OCI-M1 (cell line): ENCODE measurements around the gene CHST13.

Experiments
- DNase-seq: peaks from one replicate; lab custom pipeline; 2025; lab: John Stamatoyannopoulos, UW

CHST13 gene

DNA sequence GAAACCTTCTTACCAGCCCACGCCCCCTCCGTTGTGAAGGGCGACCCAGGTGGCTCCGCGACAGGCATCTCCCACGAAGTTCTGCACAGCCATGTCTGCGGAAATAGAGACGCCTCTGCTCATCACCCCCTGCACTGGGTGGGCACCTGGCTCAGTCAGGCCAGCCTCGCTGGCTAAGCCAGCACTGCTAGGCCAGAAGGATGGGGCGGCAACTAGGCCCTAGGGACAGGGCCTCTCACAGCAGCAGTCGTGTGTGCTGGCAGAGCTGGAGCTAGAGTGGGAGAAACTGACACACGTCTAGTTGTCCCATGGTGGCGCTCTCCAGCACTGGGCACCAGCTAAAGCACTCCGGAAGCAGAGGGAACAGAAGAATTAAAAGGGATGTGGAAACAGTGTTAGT is 35.8 kb upstream of the CHST13 start:
- DNase-seq = peak; percentile 10

DNA sequence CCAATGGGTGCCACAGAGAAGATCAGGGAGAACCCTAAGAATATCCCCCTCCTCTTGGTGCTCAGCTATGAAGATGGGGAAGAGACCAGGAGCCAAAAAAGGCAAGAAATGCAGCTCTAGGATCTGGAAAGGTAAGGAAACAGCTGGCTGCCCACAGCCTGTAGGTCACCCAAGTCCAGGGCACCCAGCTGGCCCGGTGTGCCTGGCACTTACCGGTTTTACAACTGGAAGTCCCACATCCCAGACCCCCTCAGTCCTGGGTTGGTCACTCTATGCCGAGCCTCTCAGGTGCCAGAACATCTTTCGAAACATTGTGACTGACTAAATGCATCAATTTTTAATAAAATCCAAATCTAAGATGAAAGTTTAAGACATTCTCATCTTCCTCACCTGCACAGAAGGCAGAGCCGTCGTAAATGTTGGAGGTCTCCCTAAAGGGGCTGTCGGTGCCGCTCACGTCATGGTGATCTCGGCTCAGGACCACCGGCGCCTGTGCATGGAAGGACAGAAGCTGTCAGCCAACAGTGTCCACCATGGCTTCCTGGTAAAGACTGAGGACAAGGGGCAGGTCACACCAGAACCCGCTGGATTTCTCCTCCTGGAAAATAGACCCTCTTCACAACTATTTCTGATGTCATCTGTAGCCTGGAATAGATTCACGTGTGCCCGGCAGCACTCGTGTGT is 34.9 kb upstream of the CHST13 start:
- DNase-seq = no peak

DNA sequence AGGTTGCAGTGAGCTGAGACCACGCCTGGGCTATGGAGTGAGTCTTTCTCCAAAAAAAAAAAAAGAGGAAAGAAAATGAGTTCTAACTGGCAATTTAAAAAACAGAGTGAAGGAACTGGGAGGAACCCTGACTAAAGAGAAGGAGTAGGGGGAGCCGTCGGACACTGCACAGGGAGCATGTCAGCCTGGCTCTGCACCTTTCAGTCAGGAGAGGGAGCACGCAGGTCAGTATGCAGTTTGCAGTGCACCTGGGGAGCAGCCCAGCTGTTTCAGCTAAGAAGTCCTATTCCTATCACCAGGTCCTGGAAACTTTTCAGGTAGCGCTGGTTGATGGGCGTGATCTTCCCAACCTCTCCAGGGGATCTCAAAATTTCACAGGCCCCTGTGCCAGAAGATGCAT is 33.3 kb upstream of the CHST13 start:
- no peak for DNase-seq

DNA sequence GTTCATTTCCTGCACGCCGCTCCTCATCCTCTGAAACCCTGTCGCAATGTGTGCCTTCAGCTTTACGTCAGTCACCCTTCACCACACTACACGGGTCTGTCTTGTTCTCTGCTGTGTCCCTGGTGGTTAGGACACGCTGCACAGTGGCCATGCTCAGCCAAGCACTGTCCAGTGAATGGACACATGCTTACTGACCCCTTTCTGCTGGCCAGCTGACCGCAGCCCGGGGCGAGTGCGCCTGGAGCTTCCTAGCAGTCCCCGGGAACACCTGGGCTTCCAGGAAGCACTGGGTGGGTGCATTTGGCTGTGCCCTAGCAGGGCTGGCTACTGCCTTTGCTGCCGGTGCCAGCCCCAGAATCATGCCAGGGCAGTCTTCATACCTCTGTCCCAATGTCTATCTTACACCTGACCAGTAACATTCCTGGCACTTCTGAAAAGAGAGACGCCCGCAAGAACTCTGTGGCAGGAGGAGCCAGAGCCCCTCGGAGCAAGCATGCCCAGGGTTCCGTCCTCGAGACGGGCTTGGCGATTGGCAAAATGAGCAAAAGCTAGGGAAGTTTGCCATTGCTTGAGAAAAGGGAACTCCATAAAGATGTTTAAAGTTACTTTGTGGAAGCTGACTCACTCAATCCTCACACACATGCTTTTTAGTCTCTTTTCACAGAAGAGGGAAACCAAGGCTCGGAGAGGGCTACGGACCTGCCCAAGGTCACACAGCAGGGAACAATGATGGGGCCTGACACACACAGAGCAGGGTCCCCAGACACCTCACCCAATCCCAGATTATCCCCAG is 32.5 kb upstream of the CHST13 start:
- DNase-seq = no peak

DNA sequence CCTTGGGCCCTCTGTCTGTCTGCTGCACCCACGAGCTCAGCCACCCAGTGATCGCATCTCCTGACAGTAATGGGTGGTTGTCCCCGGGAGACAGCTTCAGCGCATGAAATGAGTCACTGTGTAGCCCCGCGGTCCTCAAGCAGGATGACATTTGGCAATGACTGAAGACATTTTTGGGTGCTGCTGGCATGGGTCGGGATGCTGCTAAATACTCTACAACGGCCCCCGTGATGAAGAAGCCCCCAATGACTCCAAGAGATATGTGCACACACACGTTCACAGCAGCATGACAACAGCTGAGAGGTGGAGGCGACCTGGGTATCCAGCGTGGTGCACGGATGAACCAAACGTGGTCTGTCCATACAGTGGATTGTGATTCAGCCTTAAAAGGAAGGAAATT is 30.9 kb upstream of the CHST13 start:
- no peak for DNase-seq

DNA sequence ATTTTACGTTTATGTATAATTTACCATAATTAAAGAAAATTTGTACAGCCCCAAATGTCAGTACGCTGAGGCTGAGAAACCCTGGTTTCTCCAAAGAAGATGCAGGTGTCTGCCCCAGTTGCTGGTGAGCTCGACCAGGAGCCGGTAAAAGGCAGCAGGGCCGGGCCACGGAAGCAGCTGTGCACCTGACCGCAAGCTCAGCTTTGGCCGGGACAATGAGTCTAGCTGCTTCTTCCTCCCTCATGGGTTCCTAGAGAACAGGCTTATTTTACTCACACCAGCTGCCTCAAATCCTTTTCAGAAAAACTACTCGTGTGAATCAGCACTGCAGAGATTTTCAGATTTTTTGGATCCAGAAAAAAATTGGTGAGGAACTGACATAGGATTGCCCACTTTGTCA is 30.2 kb upstream of the CHST13 start:
- DNase-seq = no peak

DNA sequence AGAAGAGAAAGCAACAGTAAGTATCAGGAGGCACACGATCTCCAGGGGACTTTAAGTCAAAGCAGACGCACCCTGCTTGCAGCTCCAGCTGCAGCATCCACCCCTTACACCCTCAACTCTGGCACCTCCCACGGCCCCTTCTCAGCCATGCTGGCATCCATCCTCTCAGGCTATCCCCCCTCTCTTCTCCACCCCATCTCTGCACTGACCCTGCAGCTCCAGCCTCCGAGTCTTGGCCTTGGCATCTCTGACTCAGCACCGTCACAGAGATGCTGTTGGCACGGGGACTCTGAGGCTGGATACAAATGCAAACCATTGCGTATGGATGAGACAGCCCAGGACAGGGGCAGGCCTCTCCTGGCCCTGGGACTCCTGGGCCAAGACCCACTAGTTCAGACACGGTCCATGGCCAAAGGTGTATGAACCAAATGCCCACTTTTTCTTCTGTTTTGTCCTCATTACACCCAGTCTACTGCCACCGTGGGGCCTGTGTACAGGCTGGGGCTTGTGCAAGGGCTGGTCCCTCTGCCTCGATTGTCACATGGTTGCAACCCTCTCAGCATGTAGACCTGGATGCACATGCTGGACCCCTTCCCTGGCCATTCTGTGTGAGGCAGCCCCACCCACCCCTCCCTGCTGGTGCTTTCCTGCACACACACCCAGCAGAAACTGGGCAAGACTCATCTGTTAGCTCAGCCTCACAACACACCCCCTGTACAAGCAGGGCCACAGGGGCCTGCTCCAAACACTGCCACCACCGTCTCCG is 29.6 kb upstream of the CHST13 start:
- no peak for DNase-seq

DNA sequence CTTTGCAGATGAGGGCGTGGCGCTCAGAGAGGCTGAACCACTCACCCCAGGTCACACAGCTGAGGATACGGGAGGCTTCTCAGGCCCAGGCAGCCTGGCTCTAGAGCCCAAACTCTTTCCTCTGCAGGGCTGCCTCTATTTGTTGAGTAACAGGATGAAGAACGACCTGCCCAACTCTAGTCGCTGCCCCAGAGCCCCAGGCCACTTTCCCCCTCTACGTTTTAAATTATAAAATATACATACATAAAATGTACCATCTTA is 29.1 kb upstream of the CHST13 start:
- no peak for DNase-seq

DNA sequence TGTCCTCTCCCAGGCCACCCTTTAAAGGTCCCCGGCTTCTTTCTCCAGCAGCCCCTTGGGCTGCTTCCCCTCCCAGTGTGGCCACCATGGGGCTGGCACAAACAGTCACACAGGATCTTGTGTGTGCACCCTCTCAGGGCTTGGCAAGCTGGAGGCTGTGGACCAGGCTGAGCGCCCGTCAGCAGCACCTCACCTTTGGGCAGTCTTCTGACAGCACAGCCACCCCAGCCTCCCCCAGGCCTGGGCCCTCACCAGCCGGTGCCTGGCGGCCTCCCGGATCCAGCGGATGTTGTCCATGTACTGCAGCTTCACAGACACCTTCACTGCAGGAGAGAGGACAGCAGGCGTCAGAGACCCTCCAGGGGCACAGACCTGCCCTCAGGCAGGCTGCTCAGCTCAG is 28.2 kb upstream of the CHST13 start:
- no peak for DNase-seq

DNA sequence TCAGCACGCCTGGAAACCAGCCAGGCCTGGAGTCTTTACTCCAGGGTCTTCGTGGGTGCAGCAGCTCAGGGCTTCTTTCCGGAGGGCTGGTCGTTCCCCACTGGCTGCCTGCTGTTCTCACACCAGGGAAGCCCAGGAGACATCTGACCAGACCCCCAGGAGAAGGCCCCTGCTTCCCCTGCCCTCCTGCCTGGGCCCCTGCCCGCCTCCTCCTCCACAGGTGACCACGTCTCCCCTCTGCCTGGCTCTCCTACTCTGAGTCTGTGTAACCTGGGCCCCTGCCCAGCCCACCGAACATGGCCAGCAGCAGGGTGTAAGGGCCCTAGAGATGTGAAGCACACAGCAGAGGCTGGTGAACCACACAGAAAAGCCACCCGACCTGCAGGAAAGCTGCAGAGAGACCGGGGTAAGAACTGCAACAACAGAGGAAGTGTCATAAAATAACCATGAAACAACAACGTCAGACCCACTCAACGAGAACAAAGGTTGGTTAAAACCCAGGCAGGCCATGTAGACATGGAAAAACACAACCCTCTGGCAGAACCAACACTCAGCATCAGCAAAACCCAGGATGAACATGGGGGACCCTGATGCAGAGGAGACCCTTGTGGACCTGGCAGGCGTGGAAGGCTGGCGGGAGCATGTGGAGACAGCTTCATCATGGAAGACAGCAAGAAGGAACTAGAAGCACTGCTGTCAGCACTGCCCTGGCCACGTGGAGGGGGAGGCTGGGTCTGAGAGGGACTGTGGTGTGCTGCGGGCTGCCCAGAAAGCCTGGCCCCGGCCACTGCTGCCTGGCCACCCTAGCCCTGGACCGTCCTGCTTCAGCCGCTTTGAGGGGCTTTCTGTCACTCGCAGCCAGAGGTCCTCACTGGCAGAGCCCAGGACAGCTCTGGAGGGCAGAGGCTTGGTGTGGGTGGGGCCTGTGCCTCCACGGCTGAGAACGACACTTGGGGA is 26.8 kb upstream of the CHST13 start:
- DNase-seq = no peak

DNA sequence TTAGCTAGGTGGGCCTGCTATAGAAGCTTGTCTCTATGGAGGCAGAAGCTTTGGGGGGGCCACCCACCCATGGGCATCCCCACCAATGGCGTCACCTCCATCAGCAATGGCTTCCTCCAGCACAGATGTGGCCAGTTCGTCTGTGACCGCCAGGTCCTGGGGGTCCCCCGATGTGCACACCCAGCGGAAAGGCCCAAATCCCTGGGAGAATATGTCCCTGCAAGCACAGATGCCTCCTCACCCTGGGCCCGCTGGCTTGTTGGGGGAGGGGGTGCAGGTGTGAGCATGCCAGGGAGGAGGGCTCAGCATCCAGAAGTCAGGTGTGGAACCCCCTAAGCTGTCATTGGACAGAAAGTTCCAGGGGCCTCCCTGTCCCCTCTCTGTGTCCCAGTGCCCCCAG is 26.0 kb upstream of the CHST13 start:
- no peak for DNase-seq

DNA sequence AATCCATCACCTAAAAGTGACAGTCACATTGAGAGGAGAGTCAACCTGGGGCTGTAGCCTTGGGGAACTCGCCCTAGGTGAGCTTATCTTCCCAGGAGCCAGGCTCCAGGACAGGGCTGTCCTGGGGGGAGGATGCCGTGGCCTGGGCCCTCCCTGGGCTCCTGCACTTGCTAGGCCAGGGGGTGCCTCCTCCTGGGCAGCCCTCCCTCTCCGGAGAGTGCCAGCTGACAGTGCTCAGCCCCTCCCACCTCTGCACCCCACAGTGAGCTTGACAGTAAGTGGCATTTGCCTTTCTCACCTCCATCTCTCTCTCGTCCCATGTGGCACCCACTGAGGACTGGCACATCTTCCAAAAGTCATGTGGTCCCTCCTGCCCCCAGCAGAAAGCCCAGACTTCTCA is 25.5 kb upstream of the CHST13 start:
- DNase-seq = no peak

DNA sequence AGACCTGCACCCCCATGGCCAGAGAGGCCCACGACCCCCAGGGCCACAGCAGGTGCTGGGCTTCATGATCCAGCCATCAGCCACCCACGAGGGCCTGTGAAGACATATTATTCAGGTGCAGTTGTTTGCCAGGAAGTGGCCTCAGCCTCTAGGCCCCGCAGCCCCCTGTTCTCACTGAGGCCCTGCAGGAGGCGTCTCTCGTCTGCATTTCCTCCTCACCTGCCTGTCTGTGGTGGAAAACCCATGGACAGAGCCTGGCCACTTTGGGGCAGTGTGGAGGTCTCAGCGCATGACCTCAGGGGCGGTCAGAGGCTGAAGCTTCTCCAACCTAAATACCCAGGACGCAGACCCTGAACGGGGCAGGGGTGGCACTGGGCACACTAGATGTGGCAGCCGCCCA is 25.0 kb upstream of the CHST13 start:
- DNase-seq = no peak

DNA sequence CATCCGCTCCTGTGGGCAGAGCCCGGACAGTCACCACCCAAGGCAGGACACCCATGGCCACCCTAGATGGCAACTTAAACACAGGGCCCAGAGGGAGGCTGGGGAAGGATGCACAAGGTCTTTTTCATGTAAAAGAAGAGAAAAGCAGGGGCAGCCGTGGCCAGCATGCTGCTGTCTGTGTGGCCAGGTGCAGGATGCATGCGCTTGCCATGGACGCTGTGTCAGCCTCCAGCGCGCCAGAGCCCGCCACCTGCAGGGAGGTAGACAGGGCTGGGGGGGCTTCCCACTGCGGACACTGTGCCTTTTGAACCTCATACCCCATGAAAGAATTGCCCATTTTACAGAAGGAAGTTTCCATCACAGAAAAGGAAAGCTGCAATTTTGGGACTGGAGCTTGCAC is 24.6 kb upstream of the CHST13 start:
- DNase-seq = no peak

DNA sequence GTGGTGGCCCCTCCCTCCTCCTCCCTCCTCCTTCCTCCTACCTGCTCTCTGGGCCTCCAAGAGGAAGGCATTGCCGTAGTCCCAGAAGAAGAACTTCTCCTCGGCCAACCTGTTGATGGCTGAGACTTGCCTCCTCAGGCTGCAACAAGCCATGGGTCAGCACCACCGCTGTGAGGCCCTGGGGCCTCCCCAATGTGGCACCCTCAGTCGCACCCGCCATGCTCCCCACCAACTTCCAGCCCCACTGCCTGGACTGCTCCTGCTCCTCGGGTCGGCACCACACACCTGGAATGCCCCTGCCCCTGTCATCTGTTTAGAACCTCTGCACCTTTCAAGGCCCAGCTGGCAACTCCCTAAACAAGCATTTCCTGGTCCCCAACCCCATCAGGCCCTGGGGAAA is 23.9 kb upstream of the CHST13 start:
- DNase-seq = no peak

DNA sequence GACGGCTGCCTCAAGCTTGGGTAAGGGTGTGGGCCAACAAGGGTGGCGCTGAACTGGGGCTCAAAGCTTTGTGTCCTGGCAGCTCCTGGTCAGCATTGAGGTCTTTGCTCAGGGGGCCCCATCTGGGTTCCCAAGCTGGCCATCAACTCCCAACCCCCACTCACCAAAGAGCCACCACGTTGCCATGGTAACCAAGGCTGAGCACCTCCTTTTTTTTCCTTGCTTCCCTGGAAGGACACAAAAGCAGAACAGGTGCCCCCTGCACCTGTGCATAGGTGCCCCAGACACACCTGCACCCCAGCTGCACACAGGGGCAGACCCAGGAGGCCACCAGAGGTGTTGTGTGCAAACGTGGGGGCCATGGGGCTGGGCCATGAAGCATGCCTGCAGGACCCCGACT is 22.9 kb upstream of the CHST13 start:
- DNase-seq = no peak

DNA sequence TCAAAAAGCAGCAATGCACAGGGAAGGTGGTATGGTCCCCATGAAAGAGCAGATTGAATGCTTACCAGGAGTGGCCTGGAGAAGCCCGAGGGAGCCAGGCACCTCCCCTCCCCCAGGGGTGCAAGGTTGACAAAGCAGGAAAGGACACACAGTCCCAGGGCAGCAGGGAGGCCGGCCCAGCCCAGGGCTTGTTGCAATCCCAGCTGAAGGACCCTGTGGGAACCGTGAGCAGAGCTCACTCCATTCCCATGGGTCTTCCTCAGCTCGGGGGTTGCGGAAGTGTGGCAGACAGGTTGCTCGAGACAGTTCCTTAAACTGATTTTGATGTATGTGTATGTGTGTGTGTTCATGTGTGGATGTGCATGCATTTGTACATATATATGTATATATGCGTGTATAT is 22.2 kb upstream of the CHST13 start:
- no peak for DNase-seq

DNA sequence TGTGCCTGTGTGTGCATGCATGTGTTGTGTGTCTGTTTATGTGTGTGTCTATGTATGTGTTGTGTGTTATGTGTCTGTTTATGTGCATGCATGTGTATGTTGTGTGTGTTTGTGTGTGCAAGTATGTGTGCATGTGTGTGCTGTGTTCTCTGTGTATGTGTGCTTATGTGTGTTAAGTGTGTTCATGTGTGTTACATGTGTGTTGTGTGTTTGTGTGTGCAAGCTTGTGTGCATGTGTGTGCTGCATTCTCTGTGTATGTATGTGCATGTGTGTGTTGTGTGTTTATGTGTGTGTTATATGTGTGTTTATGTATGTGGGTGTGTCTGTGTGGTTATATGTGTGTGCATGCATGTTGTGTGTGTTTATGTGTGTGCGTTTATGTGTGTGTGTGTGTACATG is 21.3 kb upstream of the CHST13 start:
- no peak for DNase-seq

DNA sequence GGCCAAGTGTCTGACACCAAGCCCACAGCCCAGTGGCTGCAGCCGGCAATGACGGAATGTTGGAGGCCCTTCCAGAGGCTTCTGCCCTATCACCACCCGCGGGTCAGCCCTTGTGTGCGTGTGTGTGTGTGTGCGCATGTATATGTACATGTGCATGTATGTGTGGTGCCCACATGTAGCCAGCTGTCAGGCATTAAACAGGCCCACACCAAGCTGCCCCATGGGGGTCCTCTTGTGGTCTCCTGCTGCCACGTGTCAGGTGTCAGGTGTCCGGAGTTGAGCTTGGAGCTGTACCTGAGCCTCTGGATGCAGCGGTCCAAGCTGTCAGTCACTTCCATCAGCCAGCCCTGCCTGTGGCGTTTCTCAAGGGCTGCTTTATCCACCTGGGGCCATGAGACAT is 20.3 kb upstream of the CHST13 start:
- no peak for DNase-seq

DNA sequence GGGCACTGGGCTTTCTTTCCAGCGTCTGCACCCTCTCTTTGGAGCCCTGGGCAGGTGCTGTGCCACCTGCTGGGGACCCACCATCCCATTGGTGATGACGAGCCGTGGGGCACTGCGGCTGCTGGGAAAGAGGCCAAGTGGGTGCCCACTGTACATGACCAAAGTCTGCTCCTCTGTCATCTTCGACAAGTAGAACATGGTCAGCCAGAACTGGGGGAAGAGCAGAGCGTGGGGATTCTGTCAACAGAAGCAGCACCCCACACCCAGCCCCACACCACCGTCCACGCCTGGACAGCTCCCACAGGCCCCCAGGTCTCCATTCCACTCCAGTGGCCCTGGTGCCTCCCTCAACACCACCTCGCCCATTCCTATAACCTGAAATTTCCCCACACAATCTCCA is 16.1 kb upstream of the CHST13 start:
- DNase-seq = no peak

DNA sequence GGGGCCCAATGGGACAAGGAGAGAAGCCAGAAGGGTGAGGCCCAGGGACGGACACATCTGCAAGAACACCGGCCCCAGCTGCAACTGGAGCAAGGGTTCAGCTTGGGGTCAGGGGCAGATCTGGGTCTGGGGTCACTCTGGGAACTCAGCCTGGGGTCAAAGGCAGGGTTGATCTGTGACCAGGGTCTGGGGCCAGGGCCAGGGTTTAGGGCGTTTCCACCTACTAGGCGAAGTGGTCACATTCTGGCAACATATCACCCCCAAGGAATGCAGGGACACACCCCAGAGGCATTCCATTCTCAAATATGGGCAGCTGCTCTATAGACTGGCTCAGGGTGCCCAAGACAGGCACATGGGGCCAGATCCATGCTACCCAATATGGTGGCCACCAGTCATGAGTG is 15.4 kb upstream of the CHST13 start:
- DNase-seq = no peak

DNA sequence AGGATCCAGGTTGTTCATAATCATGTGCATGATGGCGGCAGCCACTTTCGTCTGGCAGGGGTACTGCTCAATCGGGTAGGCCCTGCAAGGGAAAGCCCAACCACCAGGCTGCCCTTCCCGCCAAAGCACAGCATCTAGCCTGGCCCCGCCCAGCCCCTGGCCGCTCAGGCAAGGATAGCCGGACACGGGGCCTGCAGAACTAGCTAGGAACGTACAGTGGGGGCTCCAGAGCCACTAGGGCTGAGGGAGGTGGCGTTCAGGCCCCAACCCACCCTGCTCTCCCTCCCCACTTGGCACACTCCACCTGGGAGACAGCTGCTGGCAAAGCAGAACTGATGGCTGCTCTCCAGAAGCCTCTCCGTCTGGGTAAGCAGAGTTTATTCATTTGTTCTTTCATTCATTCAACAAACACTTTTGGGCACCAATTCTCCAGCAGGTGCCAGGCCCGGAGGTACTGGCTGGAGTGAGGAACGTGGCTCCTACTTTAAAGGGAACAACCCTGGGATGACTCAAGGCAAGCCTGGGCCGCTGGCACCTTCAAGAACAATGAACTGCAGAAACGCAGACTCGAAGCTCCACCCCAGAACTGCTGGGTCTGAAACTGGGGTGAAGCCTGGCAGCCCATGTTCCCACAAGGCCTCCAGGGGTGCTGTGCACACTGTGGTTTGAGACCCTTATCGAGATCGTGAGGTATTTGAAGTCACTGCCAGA is 14.2 kb upstream of the CHST13 start:
- DNase-seq = no peak
